K562 (cell line): ENCODE measurements around the gene CPTP. TPM values are rescaled to one million over a fixed set of nuclear protein-coding genes. Genes with fewer than 3 reads are reported as not detected.
A peak's percentile ranks its signal among the peaks of the same experiment; 100 is the strongest.

Experiments used
- ADNP ChIP-seq: fragments of 200-800 bp; sonication (Bioruptor generic); IDR thresholded peaks from 2 replicates; pipeline ENCODE4 v1.6.1; 2016; ENCODE audit warnings: missing genetic modification characterization, missing compliant biosample characterization
- CBX2 ChIP-seq: fragments of 200-600 bp; sonication (generic); IDR thresholded peaks from one replicate; pipeline ENCODE4 v1.6.1; 2012; ENCODE audit warnings: mild to moderate bottlenecking, low read length, inconsistent platforms; ENCODE audit not compliant: insufficient read depth, poor library complexity, severe bottlenecking
- CREBBP ChIP-seq: IDR thresholded peaks from one replicate; pipeline ENCODE4 v1.6.1; 2012; ENCODE audit warnings: low read depth, mild to moderate bottlenecking, control low read depth, inconsistent platforms, low read length
- FOSL1 ChIP-seq: fragments of 200-800 bp; sonication (Bioruptor generic); conservative IDR thresholded peaks from 2 replicates; pipeline ENCODE4 v1.6.1; 2016; ENCODE audit warnings: missing genetic modification characterization, missing compliant biosample characterization
- FOXJ2 ChIP-seq: fragments of 200-800 bp; sonication (Bioruptor generic); IDR thresholded peaks from 2 replicates; pipeline ENCODE4 v1.6.1; 2016; ENCODE audit warnings: missing genetic modification characterization, missing compliant biosample characterization
- HDAC3 ChIP-seq: fragments of 450-650 bp; IDR thresholded peaks from 2 replicates; pipeline ENCODE4 v1.6.1; 2018; ENCODE audit warnings: borderline replicate concordance, mild to moderate bottlenecking, moderate library complexity; ENCODE audit not compliant: partially characterized antibody
- HMG20A ChIP-seq: fragments of 450-650 bp; formaldehyde crosslinking; conservative IDR thresholded peaks from 2 replicates; pipeline ENCODE4 v1.4.0; 2020; ENCODE audit warnings: mild to moderate bottlenecking, mixed read lengths
- HMGN3 ChIP-seq: IDR thresholded peaks from 2 replicates; pipeline ENCODE4 v1.6.1; 2011; ENCODE audit warnings: borderline replicate concordance, low read depth, mild to moderate bottlenecking, mixed read lengths, low read length; ENCODE audit not compliant: insufficient read length; ENCODE audit errors: extremely low read depth
- HNRNPUL1 ChIP-seq: fragments of 200-400 bp; formaldehyde crosslinking; IDR thresholded peaks from 2 replicates; pipeline ENCODE4 v1.6.1; 2017; ENCODE audit warnings: low read length
- MBD2 ChIP-seq: sonication (generic); IDR thresholded peaks from 2 replicates; pipeline ENCODE4 v1.6.1; 2016; ENCODE audit warnings: low read depth, borderline replicate concordance
- NBN ChIP-seq: fragments of 450-650 bp; IDR thresholded peaks from 2 replicates; pipeline ENCODE4 v1.6.1; 2016; ENCODE audit warnings: low read depth, mild to moderate bottlenecking
- PHB ChIP-seq: fragments of 250-450 bp; sonication (Bioruptor Pico); IDR thresholded peaks from 2 replicates; pipeline ENCODE4 v1.5.0; 2021
- PHF8 ChIP-seq: fragments of 200-600 bp; sonication (generic); IDR thresholded peaks from 2 replicates; pipeline ENCODE4 v1.6.1; 2012; ENCODE audit warnings: mixed run types, mild to moderate bottlenecking, inconsistent platforms, low read length, moderate library complexity, borderline replicate concordance
- PRPF4 ChIP-seq: fragments of 200-400 bp; formaldehyde crosslinking; IDR thresholded peaks from one replicate; pipeline ENCODE4 v1.6.1; 2017; ENCODE audit warnings: low read length, low read depth, mild to moderate bottlenecking; ENCODE audit not compliant: insufficient read depth, poor library complexity, severe bottlenecking
- SAFB2 ChIP-seq: fragments of 200-400 bp; formaldehyde crosslinking; IDR thresholded peaks from 2 replicates; pipeline ENCODE4 v1.6.1; 2018; ENCODE audit warnings: borderline replicate concordance, low read length, low read depth, moderate library complexity; ENCODE audit not compliant: severe bottlenecking
- SMARCB1 ChIP-seq: IDR thresholded peaks from 2 replicates; pipeline ENCODE4 v1.6.1; 2011; ENCODE audit warnings: improper control_type of control experiment, low read depth; ENCODE audit not compliant: insufficient read length
- SMC3 ChIP-seq: conservative IDR thresholded peaks from 2 replicates; pipeline ENCODE4 v1.6.1; 2011; ENCODE audit warnings: low read depth, low read length, improper control_type of control experiment; ENCODE audit not compliant: insufficient read depth
- SNRNP70 ChIP-seq: fragments of 200-400 bp; formaldehyde crosslinking; optimal IDR thresholded peaks from 2 replicates; pipeline ENCODE3; 2017; ENCODE audit warnings: low read depth, low read length
- TEAD2 ChIP-seq: fragments of 450-650 bp; IDR thresholded peaks from 2 replicates; pipeline ENCODE4 v1.6.1; 2016; ENCODE audit warnings: missing genetic modification characterization, control low read depth, missing compliant biosample characterization
- ZC3H4 ChIP-seq: sonication (generic); formaldehyde crosslinking; IDR thresholded peaks from 2 replicates; pipeline ENCODE4 v1.9.0; 2021; ENCODE audit warnings: missing genetic modification reagents, borderline replicate concordance
- ZNF12 ChIP-seq: sonication (generic); formaldehyde crosslinking; IDR thresholded peaks from 2 replicates; pipeline ENCODE4 v1.4.0; 2020; ENCODE audit warnings: mild to moderate bottlenecking, missing genetic modification reagents
- ZNF311 ChIP-seq: fragments of 250-450 bp; sonication (Bioruptor Pico); IDR thresholded peaks from 2 replicates; pipeline ENCODE4 v1.4.0; 2020; ENCODE audit warnings: mild to moderate bottlenecking, moderate library complexity
- ZNF764 ChIP-seq: fragments of 250-450 bp; sonication (Bioruptor Pico); IDR thresholded peaks from 2 replicates; pipeline ENCODE4 v1.4.0; 2020; ENCODE audit warnings: low read depth, mild to moderate bottlenecking, moderate library complexity
- polyA plus RNA-seq, 8 experiments: library from polyadenylated mRNA; depleted of rRNA in 4 of 8; stranded (reverse) in 5 of 8; unstranded in 3 of 8; fragments of >200 nt; fragmentation: Nextera tagmentation in 2 of 8; fragmentation: Illumina TruSeq in 1 of 8; extraction: Ambion mirVana in 2 of 8; extraction: Trizol in 1 of 8; gene quantifications; 2 replicates each; pipeline versions ENCODE4 v1.2.1 to v1.2.3, GENCODE V29; 2011 to 2014; ENCODE audit warnings: inconsistent platforms in 1 of 8, missing spikeins in 1 of 8
- total RNA-seq, 7 experiments: library from RNA; depleted of rRNA in 6 of 7; stranded (reverse); fragments of >200 nt in 6 of 7; fragmentation: Illumina TruSeq in 2 of 7; extraction: Trizol in 2 of 7; gene quantifications; 2 replicates each; pipeline versions ENCODE4 v1.2.1 to v1.2.3, GENCODE V29; 2011 to 2021; ENCODE audit warnings: low replicate concordance in 1 of 7
- TF ChIP-seq, protein P1 (sequence below), 2 experiments: fragments of 450-650 bp; conservative IDR thresholded peaks; 2 replicates each; pipeline ENCODE4 v1.6.1; 2017; ENCODE audit warnings: mild to moderate bottlenecking in 2 of 2, moderate library complexity in 2 of 2
- TF ChIP-seq, protein P2 (sequence below): fragments of 250-450 bp; sonication (Bioruptor Pico); IDR thresholded peaks from 2 replicates; pipeline ENCODE4 v1.4.0; 2020
- TF ChIP-seq, protein P3 (sequence below): fragments of 250-450 bp; sonication (Bioruptor Pico); IDR thresholded peaks from 2 replicates; pipeline ENCODE4 v1.8.0; 2021; ENCODE audit warnings: moderate library complexity, mild to moderate bottlenecking, inconsistent platforms

Gene CPTP
- total and polyA plus RNA-seq, 9 of the 15 experiments (the other 6 are each of a cell fraction or from before 2014, with no cell fraction given) = 0.11 to 25.8 (median 3.5) TPM

DNA sequence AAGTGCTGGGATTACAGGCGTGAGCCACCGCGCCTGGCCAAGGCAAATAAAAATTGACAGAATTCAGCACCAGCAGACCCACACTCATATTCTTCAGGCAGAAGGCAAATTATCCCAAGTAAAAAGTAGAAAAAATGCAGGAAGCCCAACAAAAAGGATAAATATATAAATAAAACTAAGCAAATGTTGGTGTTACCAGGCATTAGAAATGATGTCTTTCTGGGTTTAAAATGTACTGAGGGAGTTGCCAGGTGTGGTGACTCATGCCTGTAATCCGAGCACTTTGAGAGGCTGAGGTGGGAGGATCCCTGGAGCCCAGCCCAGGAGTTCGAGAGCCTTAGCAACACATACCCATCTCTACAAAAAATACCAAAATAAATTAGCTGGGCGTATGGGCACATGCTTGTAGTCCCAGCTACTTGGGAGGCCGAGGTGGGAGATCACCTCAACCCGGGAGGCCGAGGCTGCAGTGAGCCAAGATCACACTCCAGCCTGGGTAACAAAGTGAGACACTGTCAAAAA lies 6.4 kb upstream of the CPTP start (continued):
- TF ChIP-seq, protein P1, sequence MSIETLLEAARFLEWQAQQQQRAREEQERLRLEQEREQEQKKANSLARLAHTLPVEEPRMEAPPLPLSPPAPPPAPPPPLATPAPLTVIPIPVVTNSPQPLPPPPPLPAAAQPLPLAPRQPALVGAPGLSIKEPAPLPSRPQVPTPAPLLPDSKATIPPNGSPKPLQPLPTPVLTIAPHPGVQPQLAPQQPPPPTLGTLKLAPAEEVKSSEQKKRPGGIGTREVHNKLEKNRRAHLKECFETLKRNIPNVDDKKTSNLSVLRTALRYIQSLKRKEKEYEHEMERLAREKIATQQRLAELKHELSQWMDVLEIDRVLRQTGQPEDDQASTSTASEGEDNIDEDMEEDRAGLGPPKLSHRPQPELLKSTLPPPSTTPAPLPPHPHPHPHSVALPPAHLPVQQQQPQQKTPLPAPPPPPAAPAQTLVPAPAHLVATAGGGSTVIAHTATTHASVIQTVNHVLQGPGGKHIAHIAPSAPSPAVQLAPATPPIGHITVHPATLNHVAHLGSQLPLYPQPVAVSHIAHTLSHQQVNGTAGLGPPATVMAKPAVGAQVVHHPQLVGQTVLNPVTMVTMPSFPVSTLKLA (conservative IDR thresholded peaks at IDR 0.05) = peak in 1 of 2 experiments; percentile 28; a peak in 1 of 4 replicates
- TF ChIP-seq HMG20A (CRISPR knock-in tag) = no peak
- no peak for TF ChIP-seq SAFB2
- TF ChIP-seq, protein P2, sequence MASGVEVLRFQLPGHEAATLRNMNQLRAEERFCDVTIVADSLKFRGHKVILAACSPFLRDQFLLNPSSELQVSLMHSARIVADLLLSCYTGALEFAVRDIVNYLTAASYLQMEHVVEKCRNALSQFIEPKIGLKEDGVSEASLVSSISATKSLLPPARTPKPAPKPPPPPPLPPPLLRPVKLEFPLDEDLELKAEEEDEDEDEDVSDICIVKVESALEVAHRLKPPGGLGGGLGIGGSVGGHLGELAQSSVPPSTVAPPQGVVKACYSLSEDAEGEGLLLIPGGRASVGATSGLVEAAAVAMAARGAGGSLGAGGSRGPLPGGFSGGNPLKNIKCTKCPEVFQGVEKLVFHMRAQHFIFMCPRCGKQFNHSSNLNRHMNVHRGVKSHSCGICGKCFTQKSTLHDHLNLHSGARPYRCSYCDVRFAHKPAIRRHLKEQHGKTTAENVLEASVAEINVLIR (CRISPR knock-in tag) = no peak
- TF ChIP-seq SMARCB1 = no peak
- peak; percentile 91 for TF ChIP-seq FOSL1 (tag)
- no peak for TF ChIP-seq ZC3H4 (CRISPR knock-in tag)
- no peak for TF ChIP-seq ZNF12
- TF ChIP-seq HDAC3 = no peak
- TF ChIP-seq SNRNP70 = no peak
- TF ChIP-seq CBX2 = no peak
- no peak for TF ChIP-seq NBN
- TF ChIP-seq HNRNPUL1 = no peak
- peak; percentile 73; the same call in 1 of the 2 replicates for TF ChIP-seq FOXJ2 (tag)
- TF ChIP-seq PHB (CRISPR knock-in tag) = no peak
- no peak for TF ChIP-seq ADNP (tag)
- TF ChIP-seq, protein P3, sequence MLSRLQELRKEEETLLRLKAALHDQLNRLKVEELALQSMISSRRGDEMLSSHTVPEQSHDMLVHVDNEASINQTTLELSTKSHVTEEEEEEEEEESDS (CRISPR knock-in tag) = no peak
- no peak for TF ChIP-seq PRPF4
- TF ChIP-seq PHF8 = no peak
- TF ChIP-seq CREBBP = no peak
- TF ChIP-seq HMGN3 = no peak
- no peak for TF ChIP-seq ZNF764 (CRISPR knock-in tag)
- TF ChIP-seq ZNF311 (CRISPR knock-in tag) = no peak
- TF ChIP-seq MBD2 = no peak
- no peak for TF ChIP-seq SMC3
- no peak for TF ChIP-seq TEAD2 (tag)
